ENCODE results near the gene LGALS14.
"Not testable (repeated sequence)": the region's sequence is repeated elsewhere in the genome, so short reads cannot be mapped to it uniquely, and the experiment has no call there.

LGALS14 gene

GRCh38 chr19:39704181-39705044 is at the start of gene LGALS14:
Gene LGALS14, plus strand, starts transcription at chr19:39704481. Its CDS starts 48 bp downstream, at chr19:39704529.
- H3K4me3 ChIP-seq (ENCODE audit: low read length), result no peak within 1 kb of the TSS
- H3K9me3 ChIP-seq (ENCODE audit: control insufficient read depth, low read length), result no peaks in the 10 kb centered on the region
- no peaks in the 10 kb centered on the region for H3K36me3 ChIP-seq (ENCODE audit: control insufficient read depth, insufficient read depth, low read length)
- no peaks in the 10 kb centered on the region for H3K27me3 ChIP-seq (ENCODE audit: control insufficient read depth, insufficient read depth, low read length)
- no peaks in the 10 kb centered on the region for H3K4me1 ChIP-seq (ENCODE audit: control insufficient read depth, insufficient read depth, low read length)
- no peak within 1 kb of the TSS for H3K9ac ChIP-seq (ENCODE audit: low read length)

GRCh38 chr19:39655613-39656012 is 48.7 kb upstream of the LGALS14 start, which contains the start of gene LGALS16:
Gene LGALS16, plus strand, starts transcription at chr19:39655913. Its CDS starts 49 bp downstream, at chr19:39655962.
- H3K4me3 ChIP-seq (ENCODE audit: low read length), result no peak within 1 kb of the TSS
- no peaks in the 10 kb centered on the region for H3K36me3 ChIP-seq (ENCODE audit: control insufficient read depth, insufficient read depth, low read length)
- no peak within 1 kb of the TSS for H3K9ac ChIP-seq (ENCODE audit: low read length)
- no peaks in the 10 kb centered on the region for H3K27me3 ChIP-seq (ENCODE audit: control insufficient read depth, insufficient read depth, low read length)
- no peaks in the 10 kb centered on the region for H3K4me1 ChIP-seq (ENCODE audit: control insufficient read depth, insufficient read depth, low read length)
- no peaks in the 10 kb centered on the region for H3K9me3 ChIP-seq (ENCODE audit: control insufficient read depth, low read length)

- no peak overlapping the region for H3K4me3 ChIP-seq (ENCODE audit: low read length)
- H3K27me3 ChIP-seq (ENCODE audit: control insufficient read depth, insufficient read depth, low read length), result no peaks in the 10 kb centered on the region
- no peaks in the 10 kb centered on the region for H3K9me3 ChIP-seq (ENCODE audit: control insufficient read depth, low read length)
- H3K36me3 ChIP-seq (ENCODE audit: control insufficient read depth, insufficient read depth, low read length), result no peaks in the 10 kb centered on the region
- H3K9ac ChIP-seq (ENCODE audit: low read length), result no peak overlapping the region
- no peaks in the 10 kb centered on the region for H3K4me1 ChIP-seq (ENCODE audit: control insufficient read depth, insufficient read depth, low read length)
Observed at GRCh38 chr19:39659791-39660190, 44.5 kb upstream of the LGALS14 start.

GRCh38 chr19:39660661-39661060 is 43.6 kb upstream of the LGALS14 start:
- no peaks in the 10 kb centered on the region for H3K9me3 ChIP-seq (ENCODE audit: control insufficient read depth, low read length)
- no peaks in the 10 kb centered on the region for H3K27me3 ChIP-seq (ENCODE audit: control insufficient read depth, insufficient read depth, low read length)
- H3K9ac ChIP-seq (ENCODE audit: low read length), result no peak overlapping the region
- no peaks in the 10 kb centered on the region for H3K36me3 ChIP-seq (ENCODE audit: control insufficient read depth, insufficient read depth, low read length)
- H3K4me3 ChIP-seq (ENCODE audit: low read length), result no peak overlapping the region
- H3K4me1 ChIP-seq (ENCODE audit: control insufficient read depth, insufficient read depth, low read length), result no peaks in the 10 kb centered on the region

- Histone ChIP-seq H3K4me3 (ENCODE audit: low read length) (no peak overlapping the region), H3K9ac (ENCODE audit: low read length) (no peak overlapping the region), H3K27me3 (ENCODE audit: control insufficient read depth, insufficient read depth, low read length) (no peaks in the 10 kb centered on the region), H3K9me3 (ENCODE audit: control insufficient read depth, low read length) (no peaks in the 10 kb centered on the region), H3K4me1 (ENCODE audit: control insufficient read depth, insufficient read depth, low read length) (no peaks in the 10 kb centered on the region), H3K36me3 (ENCODE audit: control insufficient read depth, insufficient read depth, low read length) (no peaks in the 10 kb centered on the region)
Observed at GRCh38 chr19:39661565-39661964, 42.7 kb upstream of the LGALS14 start.

- H3K4me3 ChIP-seq (ENCODE audit: low read length); H3K27me3 ChIP-seq (ENCODE audit: control insufficient read depth, insufficient read depth, low read length); H3K9me3 ChIP-seq (ENCODE audit: control insufficient read depth, low read length); H3K4me1 ChIP-seq (ENCODE audit: control insufficient read depth, insufficient read depth, low read length); H3K9ac ChIP-seq (ENCODE audit: low read length); H3K36me3 ChIP-seq (ENCODE audit: control insufficient read depth, insufficient read depth, low read length): not testable (repeated sequence)
Observed at GRCh38 chr19:39669860-39670259, 34.4 kb upstream of the LGALS14 start.

- Histone ChIP-seq H3K27me3 (ENCODE audit: control insufficient read depth, insufficient read depth, low read length) (no peaks in the 10 kb centered on the region), H3K4me1 (ENCODE audit: control insufficient read depth, insufficient read depth, low read length) (no peaks in the 10 kb centered on the region), H3K9ac (ENCODE audit: low read length) (no peak overlapping the region), H3K36me3 (ENCODE audit: control insufficient read depth, insufficient read depth, low read length) (no peaks in the 10 kb centered on the region), H3K4me3 (ENCODE audit: low read length) (no peak overlapping the region), H3K9me3 (ENCODE audit: control insufficient read depth, low read length) (no peaks in the 10 kb centered on the region)
Observed at GRCh38 chr19:39670998-39671397, 33.3 kb upstream of the LGALS14 start.

GRCh38 chr19:39671739-39672363 is 32.4 kb upstream of the LGALS14 start:
- Histone ChIP-seq H3K4me1 (ENCODE audit: control insufficient read depth, insufficient read depth, low read length) (no peaks in the 10 kb centered on the region), H3K9ac (ENCODE audit: low read length) (no peak overlapping the region), H3K9me3 (ENCODE audit: control insufficient read depth, low read length) (no peaks in the 10 kb centered on the region), H3K36me3 (ENCODE audit: control insufficient read depth, insufficient read depth, low read length) (no peaks in the 10 kb centered on the region), H3K27me3 (ENCODE audit: control insufficient read depth, insufficient read depth, low read length) (no peaks in the 10 kb centered on the region), H3K4me3 (ENCODE audit: low read length) (no peak overlapping the region)

- Histone ChIP-seq H3K4me1 (ENCODE audit: control insufficient read depth, insufficient read depth, low read length) (no peaks in the 10 kb centered on the region), H3K4me3 (ENCODE audit: low read length) (no peak overlapping the region), H3K36me3 (ENCODE audit: control insufficient read depth, insufficient read depth, low read length) (no peaks in the 10 kb centered on the region)
Observed at GRCh38 chr19:39672473-39672872, 31.8 kb upstream of the LGALS14 start.

GRCh38 chr19:39673862-39674261 is 30.4 kb upstream of the LGALS14 start:
- not testable (repeated sequence) for H3K36me3 ChIP-seq (ENCODE audit: control insufficient read depth, insufficient read depth, low read length); H3K4me3 ChIP-seq (ENCODE audit: low read length); H3K9ac ChIP-seq (ENCODE audit: low read length); H3K4me1 ChIP-seq (ENCODE audit: control insufficient read depth, insufficient read depth, low read length); H3K27me3 ChIP-seq (ENCODE audit: control insufficient read depth, insufficient read depth, low read length); H3K9me3 ChIP-seq (ENCODE audit: control insufficient read depth, low read length)

More at GRCh38 chr19:39672473-39672872, 31.8 kb upstream of the LGALS14 start:
- no peaks in the 10 kb centered on the region for H3K9me3 ChIP-seq (ENCODE audit: control insufficient read depth, low read length)
- no peaks in the 10 kb centered on the region for H3K27me3 ChIP-seq (ENCODE audit: control insufficient read depth, insufficient read depth, low read length)
- no peak overlapping the region for H3K9ac ChIP-seq (ENCODE audit: low read length)

GRCh38 chr19:39676004-39676403 is 28.3 kb upstream of the LGALS14 start:
- no peaks in the 10 kb centered on the region for H3K4me1 ChIP-seq (ENCODE audit: control insufficient read depth, insufficient read depth, low read length)
- no peak overlapping the region for H3K4me3 ChIP-seq (ENCODE audit: low read length)
- no peaks in the 10 kb centered on the region for H3K9me3 ChIP-seq (ENCODE audit: control insufficient read depth, low read length)
- no peaks in the 10 kb centered on the region for H3K27me3 ChIP-seq (ENCODE audit: control insufficient read depth, insufficient read depth, low read length)
- H3K9ac ChIP-seq (ENCODE audit: low read length), result no peak overlapping the region
- no peaks in the 10 kb centered on the region for H3K36me3 ChIP-seq (ENCODE audit: control insufficient read depth, insufficient read depth, low read length)
